Measurements from ENCODE around the gene C3orf49.

Gene C3orf49

GRCh38 chr3:63824309-63824708, 5.2 kb downstream of the C3orf49 start:
- no peak overlapping the region for H3K27ac Mint-ChIP-seq
- no peaks in the 10 kb centered on the region for H3K4me1 Mint-ChIP-seq (ENCODE audit: low read depth)
- peaks cover 5% of the 10 kb centered on the region for H3K36me3 Mint-ChIP-seq (ENCODE audit: low read depth)
- no peaks in the 10 kb centered on the region for H3K27me3 Mint-ChIP-seq (ENCODE audit: low read depth)
- no peaks in the 10 kb centered on the region for H3K9me3 Mint-ChIP-seq
- H3K4me3 Mint-ChIP-seq, result no peak overlapping the region

- Mint-ChIP-seq H3K27ac (no peak overlapping the region), H3K27me3 (ENCODE audit: low read depth) (no peaks in the 10 kb centered on the region), H3K36me3 (ENCODE audit: low read depth) (peaks cover 21% of the 10 kb centered on the region)
Measured at GRCh38 chr3:63830526-63830925, 11.4 kb downstream of the C3orf49 start.

GRCh38 chr3:63832395-63832794, 13.3 kb downstream of the C3orf49 start:
- Mint-ChIP-seq H3K36me3 (ENCODE audit: low read depth) (peaks cover 23% of the 10 kb centered on the region), H3K9me3 (no peaks in the 10 kb centered on the region), H3K27ac (no peak overlapping the region), H3K4me1 (ENCODE audit: low read depth) (no peaks in the 10 kb centered on the region), H3K27me3 (ENCODE audit: low read depth) (no peaks in the 10 kb centered on the region), H3K4me3 (no peak overlapping the region)

More at GRCh38 chr3:63830526-63830925, 11.4 kb downstream of the C3orf49 start:
- no peaks in the 10 kb centered on the region for H3K4me1 Mint-ChIP-seq (ENCODE audit: low read depth)
- H3K9me3 Mint-ChIP-seq, result no peaks in the 10 kb centered on the region
- H3K4me3 Mint-ChIP-seq, result no peak overlapping the region

GRCh38 chr3:63841704-63842103, 22.6 kb downstream of the C3orf49 start:
- H3K36me3 Mint-ChIP-seq (ENCODE audit: low read depth), result peaks cover 11% of the 10 kb centered on the region
- no peak overlapping the region for H3K4me3 Mint-ChIP-seq
- H3K27me3 Mint-ChIP-seq (ENCODE audit: low read depth), result no peaks in the 10 kb centered on the region
- H3K9me3 Mint-ChIP-seq, result peaks cover 7% of the 10 kb centered on the region
- no peaks in the 10 kb centered on the region for H3K4me1 Mint-ChIP-seq (ENCODE audit: low read depth)
- H3K27ac Mint-ChIP-seq, result no peak overlapping the region

GRCh38 chr3:63842127-63842526, 23.0 kb downstream of the C3orf49 start:
- H3K27ac Mint-ChIP-seq, result no peak overlapping the region
- H3K4me3 Mint-ChIP-seq, result no peak overlapping the region
- H3K9me3 Mint-ChIP-seq, result peaks cover 7% of the 10 kb centered on the region
- H3K27me3 Mint-ChIP-seq (ENCODE audit: low read depth), result no peaks in the 10 kb centered on the region
- no peaks in the 10 kb centered on the region for H3K4me1 Mint-ChIP-seq (ENCODE audit: low read depth)
- peaks cover 11% of the 10 kb centered on the region for H3K36me3 Mint-ChIP-seq (ENCODE audit: low read depth)

GRCh38 chr3:63845215-63845614, 26.1 kb downstream of the C3orf49 start:
- H3K27ac Mint-ChIP-seq, result no peak overlapping the region
- H3K9me3 Mint-ChIP-seq, result peaks cover 7% of the 10 kb centered on the region
- no peaks in the 10 kb centered on the region for H3K4me1 Mint-ChIP-seq (ENCODE audit: low read depth)
- peaks cover 11% of the 10 kb centered on the region for H3K36me3 Mint-ChIP-seq (ENCODE audit: low read depth)
- H3K4me3 Mint-ChIP-seq, result no peak overlapping the region
- H3K27me3 Mint-ChIP-seq (ENCODE audit: low read depth), result no peaks in the 10 kb centered on the region

- H3K27ac Mint-ChIP-seq, result no peak overlapping the region
- no peaks in the 10 kb centered on the region for H3K9me3 Mint-ChIP-seq
- H3K4me3 Mint-ChIP-seq, result no peak overlapping the region
- H3K27me3 Mint-ChIP-seq (ENCODE audit: low read depth), result no peaks in the 10 kb centered on the region
- H3K4me1 Mint-ChIP-seq (ENCODE audit: low read depth), result no peaks in the 10 kb centered on the region
- H3K36me3 Mint-ChIP-seq (ENCODE audit: low read depth), result peaks cover 3% of the 10 kb centered on the region
Measured at GRCh38 chr3:63847718-63848450, 28.8 kb downstream of the C3orf49 start.

- no peaks in the 10 kb centered on the region for H3K36me3 Mint-ChIP-seq (ENCODE audit: low read depth)
- H3K27me3 Mint-ChIP-seq (ENCODE audit: low read depth), result no peaks in the 10 kb centered on the region
- no peak overlapping the region for H3K4me3 Mint-ChIP-seq
- H3K9me3 Mint-ChIP-seq, result no peaks in the 10 kb centered on the region
- H3K27ac Mint-ChIP-seq, result no peak overlapping the region
- H3K4me1 Mint-ChIP-seq (ENCODE audit: low read depth), result no peaks in the 10 kb centered on the region
Measured at GRCh38 chr3:63849175-63849574, 30.1 kb downstream of the C3orf49 start.

GRCh38 chr3:63851287-63851686, 32.2 kb downstream of the C3orf49 start:
- Mint-ChIP-seq H3K4me3 (no peak overlapping the region), H3K27me3 (ENCODE audit: low read depth) (no peaks in the 10 kb centered on the region), H3K4me1 (ENCODE audit: low read depth) (peaks cover 8% of the 10 kb centered on the region), H3K36me3 (ENCODE audit: low read depth) (no peaks in the 10 kb centered on the region), H3K27ac (no peak overlapping the region), H3K9me3 (no peaks in the 10 kb centered on the region)

- no peaks in the 10 kb centered on the region for H3K9me3 Mint-ChIP-seq
- H3K36me3 Mint-ChIP-seq (ENCODE audit: low read depth), result no peaks in the 10 kb centered on the region
- no peaks in the 10 kb centered on the region for H3K27me3 Mint-ChIP-seq (ENCODE audit: low read depth)
- peaks cover 8% of the 10 kb centered on the region for H3K4me1 Mint-ChIP-seq (ENCODE audit: low read depth)
- H3K27ac Mint-ChIP-seq, result no peak overlapping the region
- H3K4me3 Mint-ChIP-seq, result no peak overlapping the region
Measured at GRCh38 chr3:63853106-63853505, 34.0 kb downstream of the C3orf49 start.

GRCh38 chr3:63855333-63855940, 36.3 kb downstream of the C3orf49 start:
- no peak overlapping the region for H3K4me3 Mint-ChIP-seq
- no peak overlapping the region for H3K27ac Mint-ChIP-seq
- no peaks in the 10 kb centered on the region for H3K36me3 Mint-ChIP-seq (ENCODE audit: low read depth)
- no peaks in the 10 kb centered on the region for H3K27me3 Mint-ChIP-seq (ENCODE audit: low read depth)
- peaks cover 18% of the 10 kb centered on the region for H3K4me1 Mint-ChIP-seq (ENCODE audit: low read depth)
- no peaks in the 10 kb centered on the region for H3K9me3 Mint-ChIP-seq

GRCh38 chr3:63857311-63857710, 38.2 kb downstream of the C3orf49 start:
- no peaks in the 10 kb centered on the region for H3K9me3 Mint-ChIP-seq
- H3K4me3 Mint-ChIP-seq, result no peak overlapping the region
- H3K27me3 Mint-ChIP-seq (ENCODE audit: low read depth), result no peaks in the 10 kb centered on the region
- H3K36me3 Mint-ChIP-seq (ENCODE audit: low read depth), result no peaks in the 10 kb centered on the region
- no peak overlapping the region for H3K27ac Mint-ChIP-seq
- H3K4me1 Mint-ChIP-seq (ENCODE audit: low read depth), result peaks cover 31% of the 10 kb centered on the region

GRCh38 chr3:63860776-63861175, 41.7 kb downstream of the C3orf49 start:
- Mint-ChIP-seq H3K4me1 (ENCODE audit: low read depth) (peaks cover 41% of the 10 kb centered on the region), H3K27me3 (ENCODE audit: low read depth) (no peaks in the 10 kb centered on the region), H3K4me3 (no peak overlapping the region), H3K27ac (peak overlapping the region; percentile 16), H3K36me3 (ENCODE audit: low read depth) (peaks cover 5% of the 10 kb centered on the region), H3K9me3 (no peaks in the 10 kb centered on the region)

- H3K4me3 Mint-ChIP-seq, result no peak overlapping the region
- peaks cover 38% of the 10 kb centered on the region for H3K4me1 Mint-ChIP-seq (ENCODE audit: low read depth)
- no peak overlapping the region for H3K27ac Mint-ChIP-seq
Measured at GRCh38 chr3:63861306-63861705, 42.2 kb downstream of the C3orf49 start.

GRCh38 chr3:63862804-63863149, 43.7 kb downstream of the C3orf49 start:
- Mint-ChIP-seq H3K9me3 (no peaks in the 10 kb centered on the region), H3K4me1 (ENCODE audit: low read depth) (peaks cover 44% of the 10 kb centered on the region), H3K27ac (peak overlapping the region; percentile 33), H3K4me3 (peak overlapping the region; percentile 79), H3K27me3 (ENCODE audit: low read depth) (no peaks in the 10 kb centered on the region), H3K36me3 (ENCODE audit: low read depth) (peaks cover 18% of the 10 kb centered on the region)

More at GRCh38 chr3:63861306-63861705, 42.2 kb downstream of the C3orf49 start:
- no peaks in the 10 kb centered on the region for H3K27me3 Mint-ChIP-seq (ENCODE audit: low read depth)
- peaks cover 6% of the 10 kb centered on the region for H3K36me3 Mint-ChIP-seq (ENCODE audit: low read depth)
- H3K9me3 Mint-ChIP-seq, result no peaks in the 10 kb centered on the region

Data from T-helper 1 cell treated with Interleukin-12 subunit alpha and Interleukin-12 subunit beta and Interleukin-4 antibody, amounts not matched to agents 30 μg/mL and 1 μg/mL, for 36 hours (primary cell).